HCT116 (cell line): ENCODE measurements around the gene C2orf92. TPM values are rescaled to one million over a fixed set of nuclear protein-coding genes. Genes with fewer than 3 reads are reported as not detected.

Experiments
- ATAC-seq: fragments of 200-7000 bp; cut with Tn5 transposase; 2 replicates; pipeline ENCODE4 v1.9.1; 2020; ENCODE audit warnings: mild to moderate bottlenecking, moderate library complexity
- BruUV-seq: library from RNA; stranded (reverse); fragments of 400-500 nt; replicated peaks from 2 replicates; lab custom pipeline; 2021; lab: Mats Ljungman, UMichigan
- CTCF ChIA-PET: fragments of 300-600 bp; sonication (Branson Sonifier 250); formaldehyde crosslinking; loops from one replicate; lab custom pipeline; 2021; ENCODE audit warnings: antibody characterized with exemption; lab: Charles Lee
- POLR2A ChIA-PET: fragments of 300-600, 350-600 bp; sonication (Branson Sonifier 250); formaldehyde crosslinking; loops from one replicate; lab custom pipeline; 2021; ENCODE audit warnings: antibody characterized with exemption; lab: Charles Lee
- RAD21 ChIA-PET, 2 experiments: fragments of 300-600 bp; sonication (Branson Sonifier 250); formaldehyde crosslinking; loops; one replicate each; lab custom pipeline; 2023; ENCODE audit warnings: low total read pairs in 2 of 2; ENCODE audit not compliant: uncharacterized antibody in 2 of 2, unreplicated experiment in 2 of 2, low non-redundant PET in 1 of 2; lab: Charles Lee
- DNase-seq: peaks from one replicate; pipeline ENCODE4 v3.0.0-alpha.2; 2010; ENCODE audit warnings: low read depth, low spot score
- H2AFZ ChIP-seq: fragments of 200-600 bp; shearing (Covaris generic), sonication (generic); 2 replicates; pipeline ENCODE4 v1.6.1; 2017; ENCODE audit warnings: low read depth, mixed run types, mixed read lengths, antibody characterized with exemption, low read length; ENCODE audit not compliant: poor library complexity, severe bottlenecking
- H3K27ac ChIP-seq: 2 replicates; pipeline ENCODE4 v1.5.1; 2012; ENCODE audit warnings: low read depth, low read length
- H3K27me3 ChIP-seq: fragments of 200-600 bp; sonication (generic); 2 replicates; pipeline ENCODE4 v1.6.1; 2016; ENCODE audit warnings: mixed run types, low read length, mixed read lengths; ENCODE audit not compliant: insufficient read depth
- H3K36me3 ChIP-seq, 2 experiments: fragments of 200-500 bp in 1 of 2; fragments of 200-600 bp in 1 of 2; sonication (Bioruptor generic) in 1 of 2; sonication (generic) in 1 of 2; 2 replicates each; pipeline versions ENCODE4 v1.5.1 to v1.6.1; 2014 to 2016; ENCODE audit warnings: low read length in 2 of 2, inconsistent platforms in 1 of 2, mixed read lengths in 1 of 2, mixed run types in 1 of 2; ENCODE audit not compliant: insufficient read depth in 2 of 2, control insufficient read depth in 1 of 2
- H3K4me1 ChIP-seq, 2 experiments: fragments of 200-600 bp in 1 of 2; sonication (generic) in 1 of 2; 2 replicates each; pipeline versions ENCODE4 v1.5.1 to v1.6.1; 2012 to 2017; ENCODE audit warnings: low read length in 2 of 2, inconsistent platforms in 1 of 2, mild to moderate bottlenecking in 1 of 2, mixed read lengths in 1 of 2, mixed run types in 1 of 2, moderate library complexity in 1 of 2; ENCODE audit not compliant: insufficient read depth in 2 of 2, control insufficient read depth in 1 of 2
- H3K4me2 ChIP-seq: fragments of 200-600 bp; sonication (generic); 2 replicates; pipeline ENCODE4 v1.6.1; 2017; ENCODE audit warnings: mixed run types, low read length, mixed read lengths
- H3K4me3 ChIP-seq, 2 experiments: fragments of 200-600 bp in 1 of 2; sonication (generic) in 1 of 2; replicated peaks in 1 of 2; 2 replicates each; pipeline ENCODE4 v1.5.1; 2011 to 2016; ENCODE audit warnings: low read length in 2 of 2, control low read depth in 1 of 2, low read depth in 1 of 2, mild to moderate bottlenecking in 1 of 2, mixed read lengths in 1 of 2, mixed run types in 1 of 2
- H3K79me2 ChIP-seq: fragments of 200-600 bp; sonication (generic); 2 replicates; pipeline ENCODE4 v1.6.1; 2017; ENCODE audit warnings: mild to moderate bottlenecking, mixed run types, low read length, moderate library complexity, mixed read lengths; ENCODE audit not compliant: insufficient read depth
- H3K9ac ChIP-seq: fragments of 200-600 bp; sonication (generic); 2 replicates; pipeline ENCODE4 v1.6.1; 2016; ENCODE audit warnings: low read length, mixed read lengths
- H3K9me2 ChIP-seq: fragments of 200-600 bp; sonication (generic), shearing (Covaris generic); 2 replicates; pipeline ENCODE4 v1.6.1; 2017; ENCODE audit warnings: mixed run types, mild to moderate bottlenecking, moderate library complexity; ENCODE audit not compliant: insufficient read depth
- H3K9me3 ChIP-seq, 2 experiments: fragments of 200-500 bp in 1 of 2; fragments of 200-600 bp in 1 of 2; sonication (Bioruptor generic) in 1 of 2; sonication (generic) in 1 of 2; 2 replicates each; pipeline ENCODE4 v1.6.1; 2014 to 2017; ENCODE audit warnings: low read length in 2 of 2, mixed read lengths in 2 of 2, inconsistent platforms in 1 of 2, low read depth in 1 of 2, mild to moderate bottlenecking in 1 of 2, mixed run types in 1 of 2, moderate library complexity in 1 of 2; ENCODE audit not compliant: control insufficient read depth in 1 of 2, insufficient read depth in 1 of 2
- H4K20me1 ChIP-seq: fragments of 200-600 bp; sonication (generic), shearing (Covaris generic); 2 replicates; pipeline ENCODE4 v1.6.1; 2017; ENCODE audit warnings: mixed run types, mild to moderate bottlenecking, moderate library complexity; ENCODE audit not compliant: insufficient read depth
- ATF3 ChIP-seq: IDR thresholded peaks from 2 replicates; pipeline ENCODE4 v1.6.1; 2012
- EZH2 ChIP-seq: fragments of 200-600 bp; sonication (generic); IDR thresholded peaks from 2 replicates; pipeline ENCODE4 v1.6.1; 2017; ENCODE audit warnings: antibody characterized with exemption, mixed run types
- EZH2phosphoT487 ChIP-seq: fragments of 200-600 bp; IDR thresholded peaks from 2 replicates; pipeline ENCODE4 v1.6.1; 2018; ENCODE audit warnings: antibody characterized with exemption, borderline replicate concordance
- JUND ChIP-seq: IDR thresholded peaks from 2 replicates; pipeline ENCODE4 v1.6.1; 2012
- MAX ChIP-seq: IDR thresholded peaks from 2 replicates; pipeline ENCODE4 v1.6.1; 2012
- SRF ChIP-seq: IDR thresholded peaks from 2 replicates; pipeline ENCODE4 v1.6.1; 2012; ENCODE audit warnings: low read depth
- TCF7L2 ChIP-seq: IDR thresholded peaks from 2 replicates; pipeline ENCODE4 v1.7.0; 2011; ENCODE audit warnings: borderline replicate concordance, inconsistent platforms; ENCODE audit not compliant: insufficient read depth, insufficient read length; ENCODE audit errors: extremely low read depth
- YY1 ChIP-seq: IDR thresholded peaks from 2 replicates; pipeline ENCODE4 v1.6.1; 2011; ENCODE audit warnings: low read length, low read depth, moderate library complexity, mild to moderate bottlenecking; ENCODE audit not compliant: insufficient replicate concordance; ENCODE audit errors: extremely low read depth
- ZBTB33 ChIP-seq: IDR thresholded peaks from 2 replicates; pipeline ENCODE4 v1.6.1; 2011; ENCODE audit warnings: mild to moderate bottlenecking, low read length, moderate library complexity; ENCODE audit not compliant: insufficient replicate concordance; ENCODE audit errors: extremely low read depth
- ZNF274 ChIP-seq: fragments of 200-500 bp; sonication (Bioruptor generic); IDR thresholded peaks from 2 replicates; pipeline ENCODE4 v1.6.1; 2014; ENCODE audit warnings: mild to moderate bottlenecking, low read depth, low read length, inconsistent platforms
- intact Hi-C: fragments of 100-400 bp; cut with micrococcal nuclease; formaldehyde crosslinking; loops from 2 replicates; pipeline ENCODE4 v1.10.0; 2022
- total RNA-seq: library from RNA; stranded (reverse); gene quantifications from one replicate; pipeline ENCODE4 v1.2.1, GENCODE V29; 2021; ENCODE audit not compliant: unreplicated experiment

Gene C2orf92
- total RNA-seq, 1 experiment from 2014 or later: 3.0 TPM

GRCh38 chr2:97732436-97733340 lies 63.2 kb downstream of the C2orf92 start:
- H2AFZ ChIP-seq: no peak overlapping the region
- H3K4me1 ChIP-seq: peaks cover 0 to 5% of the 10 kb centered on the region in 2 experiments; a peak in 2 of 4 replicates
- H3K9me3 ChIP-seq: no peaks in the 10 kb centered on the region
- no peaks in the 10 kb centered on the region for H3K9me2 ChIP-seq
- ATAC-seq (no peak), DNase-seq (no peak)
- ChIA-PET RAD21 (no interaction called here), CTCF (no interaction called here)
- H3K79me2 ChIP-seq: no peaks in the 10 kb centered on the region
- no TSS peak for BruUV-seq
- H3K9ac ChIP-seq: no peak overlapping the region
- H3K27ac ChIP-seq: no peak overlapping the region
- no peaks in the 10 kb centered on the region for H3K36me3 ChIP-seq
- TF ChIP-seq TCF7L2 (no peak), JUND (no peak), YY1 (no peak), EZH2 (no peak), SRF (no peak), ATF3 (no peak), ZBTB33 (no peak), MAX (no peak), ZNF274 (no peak), EZH2phosphoT487 (no peak)
- TF ChIP-seq, all 23 proteins: peak for 0
- Histone ChIP-seq H3K27me3 (no peaks in the 10 kb centered on the region), H4K20me1 (no peaks in the 10 kb centered on the region), H3K4me2 (no peak overlapping the region), H3K4me3 (no peak overlapping the region)
- intact Hi-C loops: no loop called here
- POLR2A ChIA-PET: no interaction called here
